CD14-positive monocyte (primary cell): ENCODE results near the gene DYNC1I1. TPM values are rescaled to one million over a fixed set of nuclear protein-coding genes. Genes with fewer than 3 reads are reported as not detected.
A peak's percentile ranks its signal among the peaks of the same experiment; 100 is the strongest.

Experiments used
- DNase-seq, 3 donors: peaks; one replicate each; pipeline ENCODE4 v3.0.0-alpha.2; 2011 to 2022
- H2AFZ ChIP-seq: 2 replicates; pipeline ENCODE4 v1.6.0; 2012; ENCODE audit warnings: mild to moderate bottlenecking, low read depth, low read length, inconsistent platforms; ENCODE audit not compliant: insufficient read depth, poor library complexity, severe bottlenecking
- H3K27ac ChIP-seq, 2 donors: 1 replicate in 1 of 2; 2 replicates in 1 of 2; pipeline ENCODE4 v1.5.1; 2012 to 2013; ENCODE audit warnings: low read length in 2 of 2, control low read depth in 1 of 2, inconsistent platforms in 1 of 2, low read depth in 1 of 2, mild to moderate bottlenecking in 1 of 2
- H3K27me3 ChIP-seq, 2 donors: one replicate each; pipeline versions ENCODE4 v1.6.0 to v1.6.1; 2011 to 2013; ENCODE audit warnings: low read length in 2 of 2; ENCODE audit not compliant: control insufficient read depth in 2 of 2, insufficient read depth in 2 of 2
- H3K36me3 ChIP-seq, 2 donors: replicated peaks in 1 of 2; 1 replicate in 1 of 2; 2 replicates in 1 of 2; pipeline versions ENCODE4 v1.5.1 to v1.6.1; 2012 to 2013; ENCODE audit warnings: low read length in 2 of 2, control low read depth in 1 of 2, inconsistent platforms in 1 of 2, mild to moderate bottlenecking in 1 of 2; ENCODE audit not compliant: insufficient read depth in 2 of 2, control insufficient read depth in 1 of 2
- H3K4me1 ChIP-seq, 2 donors: 1 replicate in 1 of 2; 2 replicates in 1 of 2; pipeline versions ENCODE4 v1.5.1 to v1.6.1; 2012 to 2013; ENCODE audit warnings: low read length in 2 of 2, control low read depth in 1 of 2, inconsistent platforms in 1 of 2, mild to moderate bottlenecking in 1 of 2, moderate library complexity in 1 of 2; ENCODE audit not compliant: insufficient read depth in 2 of 2, control insufficient read depth in 1 of 2
- H3K4me2 ChIP-seq: replicated peaks from 2 replicates; pipeline ENCODE3; 2012; ENCODE audit warnings: low read length, moderate library complexity, mild to moderate bottlenecking; ENCODE audit not compliant: poor library complexity, severe bottlenecking; ENCODE audit errors: extremely low read depth
- H3K4me3 ChIP-seq, 3 experiments: fragments of 200-600 bp in 1 of 3; sonication (generic) in 1 of 3; replicated peaks in 1 of 3; 1 replicate in 2 of 3; 2 replicates in 1 of 3; pipeline ENCODE4 v1.5.1; 2011 to 2013; ENCODE audit warnings: low read length in 3 of 3, mild to moderate bottlenecking in 3 of 3, control low read depth in 2 of 3, low read depth in 2 of 3, inconsistent platforms in 1 of 3, moderate library complexity in 1 of 3
- H3K79me2 ChIP-seq: 2 replicates; pipeline ENCODE4 v1.6.0; 2012; ENCODE audit warnings: mild to moderate bottlenecking, control low read depth, inconsistent platforms, low read length, moderate library complexity; ENCODE audit not compliant: insufficient read depth
- H3K9ac ChIP-seq: 2 replicates; pipeline ENCODE4 v1.6.0; 2017; ENCODE audit warnings: low read length, mild to moderate bottlenecking; ENCODE audit not compliant: insufficient read depth, poor library complexity, severe bottlenecking
- H3K9me3 ChIP-seq, 2 donors: replicated peaks in 1 of 2; 1 replicate in 1 of 2; 2 replicates in 1 of 2; pipeline versions ENCODE4 v1.5.1 to v1.6.1; 2012 to 2013; ENCODE audit warnings: low read length in 2 of 2, control low read depth in 1 of 2; ENCODE audit not compliant: control insufficient read depth in 1 of 2, insufficient read depth in 1 of 2
- H4K20me1 ChIP-seq: 2 replicates; pipeline ENCODE4 v1.6.0; 2012; ENCODE audit warnings: mild to moderate bottlenecking, low read length, control low read depth, moderate library complexity; ENCODE audit not compliant: insufficient read depth
- H3K27ac Mint-ChIP-seq, 7 donors: one replicate each; pipeline ENCODE4 v1.8.0; 2020; ENCODE audit warnings: mild to moderate bottlenecking in 7 of 7, mixed read lengths in 7 of 7, moderate library complexity in 6 of 7, inconsistent platforms in 2 of 7
- H3K27me3 Mint-ChIP-seq, 3 donors: one replicate each; pipeline ENCODE4 v1.8.0; 2021 to 2022; ENCODE audit warnings: low read depth in 3 of 3, mild to moderate bottlenecking in 3 of 3, mixed read lengths in 3 of 3, moderate library complexity in 3 of 3, inconsistent platforms in 1 of 3
- H3K36me3 Mint-ChIP-seq, 2 donors: one replicate each; pipeline ENCODE4 v1.8.0; 2020; ENCODE audit warnings: mixed read lengths in 2 of 2, inconsistent platforms in 1 of 2, mild to moderate bottlenecking in 1 of 2
- H3K4me1 Mint-ChIP-seq: one replicate; pipeline ENCODE4 v1.8.0; 2020; ENCODE audit warnings: mild to moderate bottlenecking, mixed read lengths
- H3K4me3 Mint-ChIP-seq, 2 donors: one replicate each; pipeline ENCODE4 v1.8.0; 2020; ENCODE audit warnings: mild to moderate bottlenecking in 2 of 2, mixed read lengths in 2 of 2, moderate library complexity in 1 of 2
- H3K9me3 Mint-ChIP-seq, 7 donors: one replicate each; pipeline ENCODE4 v1.8.0; 2020 to 2022; ENCODE audit warnings: mixed read lengths in 7 of 7, mild to moderate bottlenecking in 6 of 7, moderate library complexity in 6 of 7, inconsistent platforms in 2 of 7
- WGBS: methylation state at CpG from one replicate; pipeline ENCODE4 v1.1.5; 2013; ENCODE audit warnings: missing lambda C conversion rate; ENCODE audit not compliant: insufficient coverage; 5-methylcytosine and 5-hydroxymethylcytosine counted together
- intact Hi-C, 2 donors: fragments of 100-400 bp; cut with micrococcal nuclease; formaldehyde crosslinking; loops; one replicate each; pipeline versions ENCODE4 v1.15.0 to v1.15.1; 2023
- polyA plus RNA-seq, 3 donors: library from polyadenylated mRNA; depleted of rRNA in 1 of 3; unstranded in 2 of 3; stranded (reverse) in 1 of 3; fragments of 300-500 nt in 2 of 3; fragments of >200 nt in 1 of 3; fragmentation: Illumina TruSeq in 2 of 3; gene quantifications; 1 replicate in 2 of 3; 2 replicates in 1 of 3; pipeline ENCODE4 v1.2.3, GENCODE V29; 2012 to 2021
- TF ChIP-seq, protein P1 (sequence below): fragments of 200-600 bp; IDR thresholded peaks from one replicate; pipeline ENCODE4 v1.8.0; 2022; ENCODE audit warnings: antibody characterized with exemption, mild to moderate bottlenecking

The DYNC1I1 gene
- polyA plus RNA-seq, 3 donors = not detected

DNA sequence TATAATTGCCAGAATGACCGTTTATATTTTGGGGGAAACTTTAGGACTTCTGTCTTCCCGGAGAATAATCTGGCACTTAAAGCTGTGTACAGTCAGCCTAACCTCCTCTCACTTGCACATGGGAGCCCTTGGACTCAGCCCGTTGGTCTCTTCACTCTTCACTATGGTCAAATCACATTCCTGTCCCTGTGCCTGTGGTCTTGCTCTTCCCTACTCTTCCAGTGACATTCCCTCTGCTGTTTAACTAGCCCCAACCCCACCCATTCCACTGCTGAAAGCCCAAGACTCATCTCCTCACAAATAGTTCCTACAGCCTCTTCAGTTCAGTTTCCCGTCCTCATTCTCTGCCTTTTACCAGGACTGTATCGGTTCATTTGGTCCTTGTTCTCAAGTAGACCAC, 135.0 kb downstream of the DYNC1I1 start:
- H3K4me3 Mint-ChIP-seq = no peak overlapping the region
- Histone ChIP-seq H3K36me3 (no peaks in the 10 kb centered on the region), H3K9me3 (no peaks in the 10 kb centered on the region), H3K4me1 (peaks cover 0 to 7% of the 10 kb centered on the region in 2 donors), H3K4me2 (no peak overlapping the region), H2AFZ (no peak overlapping the region), H3K9ac (no peak overlapping the region), H4K20me1 (no peaks in the 10 kb centered on the region), H3K27ac (no peak overlapping the region), H3K27me3 (peaks cover 21 to 23% of the 10 kb centered on the region in 2 donors), H3K4me3 (no peak overlapping the region), H3K79me2 (no peaks in the 10 kb centered on the region)
- no peaks in the 10 kb centered on the region for H3K9me3 Mint-ChIP-seq
- intact Hi-C loops = no loop called here
- H3K4me1 Mint-ChIP-seq = peaks cover 15% of the 10 kb centered on the region
- DNase-seq = no peak
- TF ChIP-seq, protein P1, sequence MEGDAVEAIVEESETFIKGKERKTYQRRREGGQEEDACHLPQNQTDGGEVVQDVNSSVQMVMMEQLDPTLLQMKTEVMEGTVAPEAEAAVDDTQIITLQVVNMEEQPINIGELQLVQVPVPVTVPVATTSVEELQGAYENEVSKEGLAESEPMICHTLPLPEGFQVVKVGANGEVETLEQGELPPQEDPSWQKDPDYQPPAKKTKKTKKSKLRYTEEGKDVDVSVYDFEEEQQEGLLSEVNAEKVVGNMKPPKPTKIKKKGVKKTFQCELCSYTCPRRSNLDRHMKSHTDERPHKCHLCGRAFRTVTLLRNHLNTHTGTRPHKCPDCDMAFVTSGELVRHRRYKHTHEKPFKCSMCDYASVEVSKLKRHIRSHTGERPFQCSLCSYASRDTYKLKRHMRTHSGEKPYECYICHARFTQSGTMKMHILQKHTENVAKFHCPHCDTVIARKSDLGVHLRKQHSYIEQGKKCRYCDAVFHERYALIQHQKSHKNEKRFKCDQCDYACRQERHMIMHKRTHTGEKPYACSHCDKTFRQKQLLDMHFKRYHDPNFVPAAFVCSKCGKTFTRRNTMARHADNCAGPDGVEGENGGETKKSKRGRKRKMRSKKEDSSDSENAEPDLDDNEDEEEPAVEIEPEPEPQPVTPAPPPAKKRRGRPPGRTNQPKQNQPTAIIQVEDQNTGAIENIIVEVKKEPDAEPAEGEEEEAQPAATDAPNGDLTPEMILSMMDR = no peak
- WGBS = 86% methylated on average over 4 of the region's 5 CpGs
- H3K27me3 Mint-ChIP-seq = peaks cover 11 to 34% (median 15%) of the 10 kb centered on the region in 3 donors
- H3K36me3 Mint-ChIP-seq = no peaks in the 10 kb centered on the region
- no peak overlapping the region for H3K27ac Mint-ChIP-seq

DNA sequence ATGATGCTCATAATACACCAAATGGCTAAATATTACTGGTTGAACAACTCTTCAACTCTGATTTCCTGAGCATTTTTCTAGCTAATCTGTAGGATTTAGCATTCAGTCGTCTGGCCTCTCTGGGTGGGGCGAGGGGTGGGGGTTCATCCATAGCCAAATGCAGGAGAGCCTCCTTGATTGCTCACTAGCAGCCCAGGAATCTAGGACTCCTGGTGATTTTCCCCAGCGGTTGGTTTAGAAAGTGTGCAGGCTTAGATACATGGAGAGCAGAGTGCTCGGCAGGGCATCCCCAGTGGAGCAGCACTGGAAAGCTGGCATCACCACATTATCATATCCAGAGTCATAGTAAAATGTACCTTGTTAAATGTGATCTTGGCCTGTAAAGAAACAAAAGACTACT, 136.1 kb downstream of the DYNC1I1 start:
- H4K20me1 ChIP-seq = no peaks in the 10 kb centered on the region
- H3K4me3 Mint-ChIP-seq = peak overlapping the region in 1 of 2 donors; percentile 33
- H3K36me3 Mint-ChIP-seq = no peaks in the 10 kb centered on the region
- peaks cover 8 to 29% (median 11%) of the 10 kb centered on the region in 3 donors for H3K27me3 Mint-ChIP-seq
- H3K4me3 ChIP-seq = no peak overlapping the region
- TF ChIP-seq, protein P1 = no peak
- no peak overlapping the region for H3K27ac Mint-ChIP-seq
- no peaks in the 10 kb centered on the region for H3K9me3 Mint-ChIP-seq
- intact Hi-C loops = no loop called here
- H2AFZ ChIP-seq = no peak overlapping the region
- H3K4me1 Mint-ChIP-seq = peaks cover 13% of the 10 kb centered on the region
- no peak overlapping the region for H3K4me2 ChIP-seq
- peaks cover 0 to 7% of the 10 kb centered on the region in 2 donors for H3K4me1 ChIP-seq
- no peak overlapping the region for H3K27ac ChIP-seq
- H3K27me3 ChIP-seq = peaks cover 11 to 17% of the 10 kb centered on the region in 2 donors
- no peaks in the 10 kb centered on the region for H3K79me2 ChIP-seq
- no peaks in the 10 kb centered on the region for H3K36me3 ChIP-seq
- WGBS = 100% methylated on average over 1 of the region's 4 CpGs
- H3K9me3 ChIP-seq = no peaks in the 10 kb centered on the region
- H3K9ac ChIP-seq = no peak overlapping the region
- DNase-seq = no peak
